K562 (cell line): Measurements from ENCODE around the gene GALNT16. TPM values are rescaled to one million over a fixed set of nuclear protein-coding genes. Genes with fewer than 3 reads are reported as not detected.

ENCODE experiments used
- ATAC-seq: fragments of 200-7000 bp; cut with Tn5 transposase; 3 replicates; pipeline ENCODE4 v1.9.1; 2020; ENCODE audit warnings: moderate library complexity
- BruUV-seq: library from RNA; stranded (reverse); fragments of 400-500 nt; replicated peaks from 2 replicates; lab custom pipeline; 2021; lab: Mats Ljungman, UMichigan
- CTCF ChIA-PET: fragments of 300-600 bp; formaldehyde crosslinking; extraction: SDS; loops from one replicate; lab custom pipeline; 2021; ENCODE audit warnings: low intra/inter-chr PET ratio; lab: Yijun Ruan, JAX
- POLR2A ChIA-PET: fragments of 300-600, 350-650 bp; sonication (Branson Sonifier 250); formaldehyde crosslinking; extraction: SDS; loops from one replicate; lab custom pipeline; 2021; ENCODE audit warnings: antibody characterized with exemption, inconsistent platforms; lab: Yijun Ruan, JAX
- DNase-seq, 4 experiments: peaks; one replicate each; pipeline versions ENCODE4 v3.0.0 to v3.0.0-alpha.2; 2011 to 2018; ENCODE audit warnings: low spot score in 3 of 4, mixed read lengths in 3 of 4; ENCODE audit errors: extremely low read depth in 1 of 4
- FAIRE-seq: peaks from 2 replicates; lab custom pipeline; 2011; peaks lifted over from hg19 to GRCh38; lab: Jason Lieb, UNC
- H2AFZ ChIP-seq: 2 replicates; pipeline ENCODE4 v1.6.0; 2011; ENCODE audit warnings: low read depth, low read length, control low read depth, inconsistent platforms
- H3K27ac ChIP-seq: fragments of 200-600 bp; 3 replicates; pipeline ENCODE4 v1.8.0; 2011; ENCODE audit warnings: low read depth, mild to moderate bottlenecking, control low read depth, inconsistent platforms, low read length, moderate library complexity, mixed read lengths; ENCODE audit errors: extremely low read depth
- H3K27me3 ChIP-seq, 2 experiments: fragments of 300-600 bp in 1 of 2; 2 replicates in 1 of 2; 3 replicates in 1 of 2; pipeline versions ENCODE4 v1.6.0 to v1.8.0; 2011; ENCODE audit warnings: inconsistent platforms in 2 of 2, low read length in 2 of 2, mild to moderate bottlenecking in 1 of 2, mixed read lengths in 1 of 2, moderate library complexity in 1 of 2; ENCODE audit not compliant: control insufficient read depth in 2 of 2, insufficient read depth in 2 of 2
- H3K36me3 ChIP-seq: fragments of 300-600 bp; 3 replicates; pipeline ENCODE4 v1.8.0; 2011; ENCODE audit warnings: mild to moderate bottlenecking, low read length, inconsistent platforms; ENCODE audit not compliant: control insufficient read depth, insufficient read depth
- H3K4me1 ChIP-seq, 2 experiments: fragments of 200-600 bp in 1 of 2; replicated peaks in 1 of 2; 2 replicates in 1 of 2; 3 replicates in 1 of 2; pipeline versions ENCODE4 v1.5.1 to v1.8.0; 2011; ENCODE audit warnings: inconsistent platforms in 2 of 2, low read length in 2 of 2, mild to moderate bottlenecking in 1 of 2, mixed read lengths in 1 of 2, moderate library complexity in 1 of 2; ENCODE audit not compliant: control insufficient read depth in 2 of 2, insufficient read depth in 2 of 2
- H3K4me2 ChIP-seq: 2 replicates; pipeline ENCODE4 v1.6.1; 2011; ENCODE audit warnings: low read length, control low read depth, inconsistent platforms, mixed read lengths; ENCODE audit not compliant: insufficient read depth
- H3K4me3 ChIP-seq: fragments of 200-600 bp; sonication (generic), shearing (Covaris generic); 2 replicates; pipeline ENCODE4 v1.5.1; 2016; ENCODE audit warnings: control low read depth, inconsistent platforms
- H3K79me2 ChIP-seq: fragments of 200-600 bp; 3 replicates; pipeline ENCODE4 v1.8.0; 2011; ENCODE audit warnings: low read length, inconsistent platforms; ENCODE audit not compliant: control insufficient read depth, insufficient read depth
- H3K9ac ChIP-seq, 2 experiments: 2 replicates each; pipeline versions ENCODE4 v1.6.0 to v1.6.1; 2011; ENCODE audit warnings: low read depth in 2 of 2, low read length in 2 of 2, control low read depth in 1 of 2, inconsistent platforms in 1 of 2, mild to moderate bottlenecking in 1 of 2, mixed read lengths in 1 of 2; ENCODE audit not compliant: insufficient read depth in 1 of 2
- H3K9me1 ChIP-seq: one replicate; pipeline ENCODE4 v1.6.0; 2011; ENCODE audit warnings: inconsistent platforms, mild to moderate bottlenecking, low read length, moderate library complexity; ENCODE audit not compliant: control insufficient read depth, insufficient read depth
- H3K9me3 ChIP-seq: replicated peaks from 2 replicates; pipeline ENCODE4 v1.5.1; 2011; ENCODE audit warnings: low read depth, low read length, inconsistent platforms; ENCODE audit not compliant: control insufficient read depth, insufficient read depth
- H4K20me1 ChIP-seq: replicated peaks from 2 replicates; pipeline ENCODE4 v1.6.1; 2011; ENCODE audit warnings: low read length, inconsistent platforms, mixed read lengths; ENCODE audit not compliant: control insufficient read depth, insufficient read depth
- EHMT2 ChIP-seq: fragments of 450-650 bp; IDR thresholded peaks from 2 replicates; pipeline ENCODE4 v1.6.1; 2018; ENCODE audit warnings: antibody characterized with exemption
- ID3 ChIP-seq, 2 experiments: fragments of 250-450 bp in 1 of 2; fragments of 450-650 bp in 1 of 2; sonication (Bioruptor Pico) in 1 of 2; IDR thresholded peaks; 2 replicates each; pipeline versions ENCODE4 v1.6.1 to v1.8.0; 2016 to 2021; ENCODE audit warnings: mild to moderate bottlenecking in 2 of 2, moderate library complexity in 2 of 2, missing compliant biosample characterization in 1 of 2, missing genetic modification characterization in 1 of 2
- KHSRP ChIP-seq: fragments of 450-650 bp; IDR thresholded peaks from 2 replicates; pipeline ENCODE4 v1.6.1; 2017
- NEUROD1 ChIP-seq: fragments of 150-350 bp; IDR thresholded peaks from 2 replicates; pipeline ENCODE4 v1.6.1; 2014; ENCODE audit warnings: borderline replicate concordance, low read length, low read depth; ENCODE audit not compliant: partially characterized antibody
- NFXL1 ChIP-seq: fragments of 450-650 bp; formaldehyde crosslinking; IDR thresholded peaks from 2 replicates; pipeline ENCODE4 v1.4.0; 2021; ENCODE audit warnings: mild to moderate bottlenecking
- REST ChIP-seq, 2 experiments: fragments of 450-650 bp; formaldehyde crosslinking in 1 of 2; IDR thresholded peaks; 2 replicates each; pipeline versions ENCODE4 v1.4.0 to v1.6.1; 2014 to 2020; ENCODE audit warnings: mild to moderate bottlenecking in 2 of 2, borderline replicate concordance in 1 of 2, low read depth in 1 of 2
- ZNF445 ChIP-seq: fragments of 250-450 bp; sonication (Bioruptor Pico); IDR thresholded peaks from 2 replicates; pipeline ENCODE4 v1.4.0; 2020; ENCODE audit warnings: low read depth, mild to moderate bottlenecking, moderate library complexity
- WGBS: fragments of 100-300 bp; shearing (Covaris generic); methylation state at CpG from one replicate; pipeline ENCODE4 v1.1.6; 2016; ENCODE audit warnings: low coverage, mixed read lengths; ENCODE audit not compliant: insufficient coverage; ENCODE audit errors: missing lambda C conversion rate; 5-methylcytosine and 5-hydroxymethylcytosine counted together
- in situ Hi-C: fragments of 300-500 bp; cut with MboI; formaldehyde crosslinking; loops from 4 replicates; pipeline ENCODE4 v1.15.0; 2018; ENCODE audit warnings: inconsistent platforms, mixed read lengths
- intact Hi-C: fragments of 100-400 bp; cut with micrococcal nuclease; formaldehyde crosslinking; loops from 2 replicates; pipeline ENCODE4 v1.14.2; 2022
- polyA plus RNA-seq, 8 experiments: library from polyadenylated mRNA; depleted of rRNA in 4 of 8; stranded (reverse) in 5 of 8; unstranded in 3 of 8; fragments of >200 nt; fragmentation: Nextera tagmentation in 2 of 8; fragmentation: Illumina TruSeq in 1 of 8; extraction: Ambion mirVana in 2 of 8; extraction: Trizol in 1 of 8; gene quantifications; 2 replicates each; pipeline versions ENCODE4 v1.2.1 to v1.2.3, GENCODE V29; 2011 to 2014; ENCODE audit warnings: inconsistent platforms in 1 of 8, missing spikeins in 1 of 8
- total RNA-seq, 7 experiments: library from RNA; depleted of rRNA in 6 of 7; stranded (reverse); fragments of >200 nt in 6 of 7; fragmentation: Illumina TruSeq in 2 of 7; extraction: Trizol in 2 of 7; gene quantifications; 2 replicates each; pipeline versions ENCODE4 v1.2.1 to v1.2.3, GENCODE V29; 2011 to 2021; ENCODE audit warnings: low replicate concordance in 1 of 7
- TF ChIP-seq, protein P1 (sequence below), 2 experiments: fragments of 200-800 bp in 1 of 2; sonication (Bioruptor generic) in 1 of 2; sonication (generic) in 1 of 2; formaldehyde crosslinking in 1 of 2; IDR thresholded peaks in 1 of 2; conservative IDR thresholded peaks in 1 of 2; 2 replicates each; pipeline versions ENCODE4 v1.5.0 to v1.6.1; 2016 to 2020; ENCODE audit warnings: missing compliant biosample characterization in 1 of 2, missing genetic modification characterization in 1 of 2, missing genetic modification reagents in 1 of 2
- TF ChIP-seq, protein P2 (sequence below): fragments of 450-650 bp; IDR thresholded peaks from 2 replicates; pipeline ENCODE4 v1.6.1; 2016; ENCODE audit warnings: missing biosample characterization, missing genetic modification characterization

The GALNT16 gene
- total and polyA plus RNA-seq, 9 of the 15 experiments (the other 6 are each of a cell fraction or from before 2014, with no cell fraction given), result not detected

DNA sequence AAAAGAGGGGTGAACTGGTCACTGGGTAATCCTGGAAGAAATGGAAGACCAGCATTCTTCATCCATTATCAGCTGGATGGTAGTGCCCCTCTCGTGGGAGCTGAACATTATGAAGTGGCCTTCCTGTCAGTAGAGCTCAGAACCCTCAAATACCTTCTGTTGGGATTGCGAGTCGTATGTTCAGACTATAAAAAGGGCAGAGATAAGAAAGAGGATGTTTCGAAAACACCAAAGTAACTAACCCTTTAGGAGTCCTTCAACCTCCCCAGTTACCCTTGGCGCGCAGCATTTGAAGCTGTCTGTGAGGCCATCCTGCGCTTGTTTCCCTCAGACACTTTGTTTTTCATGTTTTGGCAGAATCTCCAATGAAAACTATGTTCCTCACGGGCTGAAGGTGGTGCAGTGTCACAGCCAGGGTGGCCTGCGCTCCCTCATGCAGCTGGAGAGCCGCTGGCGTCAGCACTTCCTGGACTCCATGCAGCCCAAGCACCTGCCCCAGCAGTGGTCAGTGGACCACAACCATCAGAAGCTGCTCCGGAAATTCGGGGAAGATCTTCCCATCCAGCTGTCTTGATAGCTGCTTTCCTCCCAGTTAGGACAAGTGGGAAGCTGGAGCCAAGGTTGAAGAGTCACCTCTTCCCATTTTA lies 19.3 kb upstream of the GALNT16 start:
- Histone ChIP-seq H3K4me1 (peaks cover 3% of the 10 kb centered on the region in 2 experiments; a peak in 1 of 5 replicates), H3K36me3 (peaks cover 5% of the 10 kb centered on the region; the same call in 1 of the 3 replicates), H3K9ac (no peak overlapping the region), H3K4me3 (no peak overlapping the region), H3K9me1 (no peaks in the 10 kb centered on the region), H3K79me2 (no peaks in the 10 kb centered on the region), H3K4me2 (no peak overlapping the region), H4K20me1 (no peaks in the 10 kb centered on the region), H2AFZ (no peak overlapping the region), H3K27ac (no peak overlapping the region), H3K27me3 (no peaks in the 10 kb centered on the region), H3K9me3 (no peaks in the 10 kb centered on the region)
- intact Hi-C loops (loop anchor here (5.0 to 10.0 kb wide), 2 partner anchors 113 to 334 kb away; partner anchors contain the start of gene CCDC177), in situ Hi-C loops (no loop called here)
- FAIRE-seq (no peak), ATAC-seq (no peak), DNase-seq (no peak)
- ChIA-PET CTCF (no interaction called here), POLR2A (no interaction called here)
- no TSS peak for BruUV-seq
- 49% methylated on average over 11 of the region's 13 CpGs for WGBS
- TF ChIP-seq, protein P1, sequence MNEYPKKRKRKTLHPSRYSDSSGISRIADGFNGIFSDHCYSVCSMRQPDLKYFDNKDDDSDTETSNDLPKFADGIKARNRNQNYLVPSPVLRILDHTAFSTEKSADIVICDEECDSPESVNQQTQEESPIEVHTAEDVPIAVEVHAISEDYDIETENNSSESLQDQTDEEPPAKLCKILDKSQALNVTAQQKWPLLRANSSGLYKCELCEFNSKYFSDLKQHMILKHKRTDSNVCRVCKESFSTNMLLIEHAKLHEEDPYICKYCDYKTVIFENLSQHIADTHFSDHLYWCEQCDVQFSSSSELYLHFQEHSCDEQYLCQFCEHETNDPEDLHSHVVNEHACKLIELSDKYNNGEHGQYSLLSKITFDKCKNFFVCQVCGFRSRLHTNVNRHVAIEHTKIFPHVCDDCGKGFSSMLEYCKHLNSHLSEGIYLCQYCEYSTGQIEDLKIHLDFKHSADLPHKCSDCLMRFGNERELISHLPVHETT (CRISPR knock-in tag; conservative IDR thresholded peaks at IDR 0.05 in 1 of 2, IDR thresholded peaks at IDR 0.05 in 1 of 2), result no peak
- TF ChIP-seq EHMT2 (no peak), REST (IDR thresholded peaks at IDR 0.05; ENCODE audit: borderline replicate concordance) (no peak), REST (CRISPR knock-in tag; IDR thresholded peaks at IDR 0.05; ENCODE audit: low read depth) (no peak), NEUROD1 (no peak), ZNF445 (CRISPR knock-in tag) (no peak), NFXL1 (no peak), ID3 (CRISPR knock-in tag; IDR thresholded peaks at IDR 0.05) (no peak), ID3 (tag; IDR thresholded peaks at IDR 0.05) (no peak), KHSRP (no peak)
- TF ChIP-seq, protein P2, sequence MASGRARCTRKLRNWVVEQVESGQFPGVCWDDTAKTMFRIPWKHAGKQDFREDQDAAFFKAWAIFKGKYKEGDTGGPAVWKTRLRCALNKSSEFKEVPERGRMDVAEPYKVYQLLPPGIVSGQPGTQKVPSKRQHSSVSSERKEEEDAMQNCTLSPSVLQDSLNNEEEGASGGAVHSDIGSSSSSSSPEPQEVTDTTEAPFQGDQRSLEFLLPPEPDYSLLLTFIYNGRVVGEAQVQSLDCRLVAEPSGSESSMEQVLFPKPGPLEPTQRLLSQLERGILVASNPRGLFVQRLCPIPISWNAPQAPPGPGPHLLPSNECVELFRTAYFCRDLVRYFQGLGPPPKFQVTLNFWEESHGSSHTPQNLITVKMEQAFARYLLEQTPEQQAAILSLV (tag), result no peak
